ENCODE measurements around the gene PPP4R3A.

DNA sequence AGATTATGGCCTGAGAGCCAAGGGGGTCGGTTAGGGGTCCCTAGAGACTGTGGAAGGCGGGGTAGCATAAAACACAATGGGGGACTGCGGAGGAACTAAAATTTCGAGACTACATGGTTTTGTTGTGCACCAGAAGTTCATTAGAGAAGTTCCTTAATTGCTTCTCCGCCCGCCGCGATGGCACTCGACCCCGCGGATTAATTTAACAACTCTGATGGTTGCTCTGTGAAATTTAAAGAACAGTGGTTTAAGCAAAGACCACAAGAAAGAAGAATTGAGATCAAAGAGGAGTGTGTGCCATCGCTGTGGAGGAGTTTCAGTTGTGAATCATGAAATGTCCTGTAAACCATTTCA lies 91.1 kb downstream of the PPP4R3A start:
- TF ChIP-seq, protein P1, sequence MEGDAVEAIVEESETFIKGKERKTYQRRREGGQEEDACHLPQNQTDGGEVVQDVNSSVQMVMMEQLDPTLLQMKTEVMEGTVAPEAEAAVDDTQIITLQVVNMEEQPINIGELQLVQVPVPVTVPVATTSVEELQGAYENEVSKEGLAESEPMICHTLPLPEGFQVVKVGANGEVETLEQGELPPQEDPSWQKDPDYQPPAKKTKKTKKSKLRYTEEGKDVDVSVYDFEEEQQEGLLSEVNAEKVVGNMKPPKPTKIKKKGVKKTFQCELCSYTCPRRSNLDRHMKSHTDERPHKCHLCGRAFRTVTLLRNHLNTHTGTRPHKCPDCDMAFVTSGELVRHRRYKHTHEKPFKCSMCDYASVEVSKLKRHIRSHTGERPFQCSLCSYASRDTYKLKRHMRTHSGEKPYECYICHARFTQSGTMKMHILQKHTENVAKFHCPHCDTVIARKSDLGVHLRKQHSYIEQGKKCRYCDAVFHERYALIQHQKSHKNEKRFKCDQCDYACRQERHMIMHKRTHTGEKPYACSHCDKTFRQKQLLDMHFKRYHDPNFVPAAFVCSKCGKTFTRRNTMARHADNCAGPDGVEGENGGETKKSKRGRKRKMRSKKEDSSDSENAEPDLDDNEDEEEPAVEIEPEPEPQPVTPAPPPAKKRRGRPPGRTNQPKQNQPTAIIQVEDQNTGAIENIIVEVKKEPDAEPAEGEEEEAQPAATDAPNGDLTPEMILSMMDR (IDR thresholded peaks at IDR 0.05; ENCODE audit: insufficient read depth, low read depth, low read length): no peak
- TF ChIP-seq EZH2 (IDR thresholded peaks at IDR 0.05; ENCODE audit: insufficient read depth, low read length): no peak
